GM23338 (cell line): ENCODE data around the gene HOXA3. TPM values are rescaled to one million over a fixed set of nuclear protein-coding genes. Genes with fewer than 3 reads are reported as not detected.

Experiments used
- ATAC-seq: fragments of 200-7000 bp; cut with Tn5 transposase; 3 replicates; pipeline ENCODE4 v1.9.1; 2020
- DNase-seq: peaks from one replicate; pipeline ENCODE4 v3.0.0-alpha.2; 2015; ENCODE audit warnings: low spot score
- H2AFZ ChIP-seq: fragments of 200-600 bp; sonication (generic); 2 replicates; pipeline ENCODE4 v1.8.0; 2016; ENCODE audit warnings: antibody characterized with exemption, mild to moderate bottlenecking, moderate library complexity
- H3F3A ChIP-seq: fragments of 200-600 bp; sonication (generic); replicated peaks from 2 replicates; pipeline ENCODE4 v1.8.0; 2017; ENCODE audit warnings: antibody characterized with exemption, mixed run types, low read depth
- H3K27ac ChIP-seq: fragments of 200-600 bp; sonication (generic); 2 replicates; pipeline ENCODE4 v1.6.1; 2016; ENCODE audit warnings: low read depth
- H3K27me3 ChIP-seq: fragments of 200-600 bp; sonication (generic); 2 replicates; pipeline ENCODE4 v1.8.0; 2016; ENCODE audit warnings: mild to moderate bottlenecking, mixed run types, moderate library complexity; ENCODE audit not compliant: insufficient read depth
- H3K36me3 ChIP-seq: fragments of 200-600 bp; sonication (generic); 2 replicates; pipeline ENCODE4 v1.8.0; 2016; ENCODE audit warnings: mild to moderate bottlenecking; ENCODE audit not compliant: insufficient read depth
- H3K4me1 ChIP-seq: fragments of 200-600 bp; sonication (generic); 2 replicates; pipeline ENCODE4 v1.8.0; 2016; ENCODE audit warnings: mild to moderate bottlenecking, moderate library complexity; ENCODE audit not compliant: insufficient read depth
- H3K4me2 ChIP-seq: fragments of 200-600 bp; sonication (generic); 2 replicates; pipeline ENCODE4 v1.7.1; 2017; ENCODE audit warnings: mixed run types
- H3K4me3 ChIP-seq: fragments of 200-600 bp; sonication (generic); 2 replicates; pipeline ENCODE4 v1.6.1; 2016; ENCODE audit warnings: mixed run types
- H3K79me2 ChIP-seq: fragments of 200-600 bp; sonication (generic); replicated peaks from 2 replicates; pipeline ENCODE4 v1.8.0; 2017; ENCODE audit warnings: mild to moderate bottlenecking; ENCODE audit not compliant: insufficient read depth
- H3K9me2 ChIP-seq: fragments of 200-600 bp; sonication (generic); 2 replicates; pipeline ENCODE4 v1.8.0; 2017; ENCODE audit not compliant: insufficient read depth
- H4K20me1 ChIP-seq: fragments of 200-600 bp; sonication (generic); replicated peaks from 2 replicates; pipeline ENCODE4 v1.8.0; 2017; ENCODE audit warnings: mild to moderate bottlenecking; ENCODE audit not compliant: insufficient read depth
- H3K27ac Mint-ChIP-seq: 2 replicates; pipeline ENCODE4 v1.8.0; 2020; ENCODE audit warnings: inconsistent platforms, mild to moderate bottlenecking, moderate library complexity, mixed read lengths
- H3K27me3 Mint-ChIP-seq: 3 replicates; pipeline ENCODE4 v1.8.0; 2022; ENCODE audit warnings: low read depth, mild to moderate bottlenecking, moderate library complexity, mixed read lengths, inconsistent platforms; ENCODE audit not compliant: insufficient read depth, poor library complexity
- H3K36me3 Mint-ChIP-seq: 3 replicates; pipeline ENCODE4 v1.8.0; 2021; ENCODE audit warnings: low read depth, mild to moderate bottlenecking, inconsistent platforms, moderate library complexity, mixed read lengths
- H3K4me1 Mint-ChIP-seq: 3 replicates; pipeline ENCODE4 v1.8.0; 2020; ENCODE audit warnings: mild to moderate bottlenecking, inconsistent platforms, mixed read lengths
- H3K4me3 Mint-ChIP-seq: 3 replicates; pipeline ENCODE4 v1.8.0; 2021; ENCODE audit warnings: moderate library complexity, mild to moderate bottlenecking, inconsistent platforms, mixed read lengths
- H3K9me3 Mint-ChIP-seq: 3 replicates; pipeline ENCODE4 v1.8.0; 2020; ENCODE audit warnings: moderate library complexity, mild to moderate bottlenecking, inconsistent platforms, mixed read lengths
- CREB1 ChIP-seq: fragments of 250-450 bp; sonication (Bioruptor Pico); IDR thresholded peaks from 2 replicates; pipeline ENCODE4 v1.5.0; 2020; ENCODE audit warnings: low read depth, mild to moderate bottlenecking, moderate library complexity
- EZH2 ChIP-seq: fragments of 200-600 bp; sonication (generic); IDR thresholded peaks from one replicate; pipeline ENCODE4 v1.8.0; 2017; ENCODE audit warnings: antibody characterized with exemption, mild to moderate bottlenecking, low read depth; ENCODE audit not compliant: unreplicated experiment
- EZH2phosphoT487 ChIP-seq: fragments of 200-600 bp; sonication (generic); IDR thresholded peaks from one replicate; pipeline ENCODE4 v1.8.1; 2018; ENCODE audit warnings: antibody characterized with exemption; ENCODE audit not compliant: unreplicated experiment
- JUNB ChIP-seq: IDR thresholded peaks from one replicate; pipeline ENCODE4 v1.6.1; 2016; ENCODE audit warnings: antibody characterized with exemption; ENCODE audit not compliant: unreplicated experiment
- NANOG ChIP-seq: IDR thresholded peaks from 2 replicates; pipeline ENCODE4 v1.6.1; 2016; ENCODE audit warnings: antibody characterized with exemption, borderline replicate concordance
- POLR2AphosphoS5 ChIP-seq: IDR thresholded peaks from 2 replicates; pipeline ENCODE4 v1.6.1; 2016; ENCODE audit warnings: antibody characterized with exemption, low read depth
- REST ChIP-seq: IDR thresholded peaks from one replicate; pipeline ENCODE4 v1.6.1; 2018; ENCODE audit warnings: antibody characterized with exemption; ENCODE audit not compliant: unreplicated experiment
- STAT1 ChIP-seq: IDR thresholded peaks from one replicate; pipeline ENCODE4 v1.6.1; 2016; ENCODE audit warnings: antibody characterized with exemption; ENCODE audit not compliant: unreplicated experiment
- ZNF114 ChIP-seq: fragments of 250-450 bp; sonication (Bioruptor Pico); IDR thresholded peaks from 2 replicates; pipeline ENCODE4 v1.5.0; 2020; ENCODE audit warnings: mild to moderate bottlenecking, moderate library complexity
- ZNF331 ChIP-seq: fragments of 250-450 bp; sonication (Bioruptor Pico); IDR thresholded peaks from 2 replicates; pipeline ENCODE4 v1.5.0; 2020; ENCODE audit warnings: low read depth, mild to moderate bottlenecking, moderate library complexity
- ZNF462 ChIP-seq: fragments of 250-450 bp; sonication (Bioruptor Pico); IDR thresholded peaks from 2 replicates; pipeline ENCODE4 v1.5.0; 2020; ENCODE audit warnings: mild to moderate bottlenecking, moderate library complexity
- polyA plus RNA-seq: library from polyadenylated mRNA; unstranded; fragments of >200 nt; fragmentation: Nextera tagmentation; extraction: Ambion mirVana; gene quantifications from 2 replicates; pipeline ENCODE4 v1.2.1, GENCODE V29; 2016
- total RNA-seq: library from RNA; depleted of rRNA; stranded (reverse); fragments of >200 nt; shearing (Covaris generic); gene quantifications from 2 replicates; pipeline ENCODE4 v1.2.3, GENCODE V29; 2014
- TF ChIP-seq, protein P1 (sequence below), 2 experiments: fragments of 200-600 bp in 1 of 2; sonication (generic) in 1 of 2; conservative IDR thresholded peaks; 2 replicates each; pipeline versions ENCODE4 v1.5.1 to v1.6.1; 2016 to 2017; ENCODE audit warnings: antibody characterized with exemption in 2 of 2, low read depth in 2 of 2, mild to moderate bottlenecking in 2 of 2, moderate library complexity in 1 of 2
- TF ChIP-seq, protein P2 (sequence below): IDR thresholded peaks from 2 replicates; pipeline ENCODE4 v1.6.1; 2016; ENCODE audit warnings: antibody characterized with exemption

Gene HOXA3
- total and polyA plus RNA-seq, 2 experiments from 2014 or later, result not detected

DNA sequence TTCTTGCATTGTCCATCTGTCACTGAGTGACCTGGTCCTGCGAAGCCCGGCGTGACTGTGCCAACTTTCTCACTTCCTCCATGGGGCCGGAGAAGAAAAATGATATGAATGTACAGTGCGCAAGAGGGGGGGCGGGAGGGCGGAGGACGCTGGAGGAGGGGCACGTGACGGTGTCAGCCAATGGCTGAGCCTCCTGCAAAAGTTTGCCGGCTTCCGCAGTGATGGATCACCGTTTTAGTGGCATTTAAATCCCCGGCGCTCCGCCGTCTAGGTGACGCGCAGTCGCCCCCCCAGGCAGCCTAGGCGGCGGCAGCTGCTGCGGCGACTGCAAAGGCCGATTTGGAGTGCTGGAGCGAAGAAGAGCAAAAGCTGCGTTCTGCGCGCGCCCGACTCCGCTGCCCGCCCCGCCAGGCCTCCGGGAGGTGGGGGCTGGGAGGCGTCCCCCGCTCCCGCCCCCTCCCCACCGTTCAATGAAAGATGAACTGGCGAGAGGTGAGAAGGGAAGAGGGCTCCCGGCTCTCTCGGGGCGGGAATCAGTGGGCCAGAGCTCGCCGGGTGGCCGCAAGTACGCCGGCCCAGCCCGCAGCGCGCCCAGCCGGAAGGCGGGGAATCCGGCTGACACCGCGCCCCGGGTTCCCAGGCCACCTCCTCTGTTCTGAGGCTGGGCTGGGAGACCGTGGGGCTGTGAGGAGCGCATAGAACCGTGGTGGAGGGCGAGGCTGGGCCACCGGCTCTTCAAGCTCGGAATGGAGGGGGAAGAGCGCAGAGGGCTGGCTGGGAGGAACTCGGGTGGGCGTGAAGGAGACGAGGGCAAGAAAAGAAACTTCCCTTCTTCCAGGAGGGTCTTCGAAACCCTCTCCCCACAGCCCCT is 56.3 kb downstream of the HOXA3 start, which contains the start of gene HOXA1:
Gene HOXA1, minus strand, starts transcription at position 104 of the 871 bp plus-strand sequence. Its CDS starts 88 bp downstream, at position 16.
- H3K4me1 Mint-ChIP-seq, result peaks cover 63% of the 10 kb centered on the region
- peaks cover 53% of the 10 kb centered on the region for H4K20me1 ChIP-seq
- no peaks in the 10 kb centered on the region for H3K79me2 ChIP-seq
- no peak within 1 kb of the TSS for H3K27ac ChIP-seq
- TF ChIP-seq POLR2AphosphoS5 (no peak), EZH2phosphoT487 (peak; percentile 88), CREB1 (CRISPR knock-in tag) (peak; percentile 32; the same call in 1 of the 2 replicates), ZNF114 (no peak), ZNF331 (CRISPR knock-in tag) (no peak), ZNF462 (CRISPR knock-in tag) (no peak), NANOG (no peak), EZH2 (peak; percentile 72), STAT1 (no peak), JUNB (no peak), REST (no peak)
- TF ChIP-seq, protein P1, sequence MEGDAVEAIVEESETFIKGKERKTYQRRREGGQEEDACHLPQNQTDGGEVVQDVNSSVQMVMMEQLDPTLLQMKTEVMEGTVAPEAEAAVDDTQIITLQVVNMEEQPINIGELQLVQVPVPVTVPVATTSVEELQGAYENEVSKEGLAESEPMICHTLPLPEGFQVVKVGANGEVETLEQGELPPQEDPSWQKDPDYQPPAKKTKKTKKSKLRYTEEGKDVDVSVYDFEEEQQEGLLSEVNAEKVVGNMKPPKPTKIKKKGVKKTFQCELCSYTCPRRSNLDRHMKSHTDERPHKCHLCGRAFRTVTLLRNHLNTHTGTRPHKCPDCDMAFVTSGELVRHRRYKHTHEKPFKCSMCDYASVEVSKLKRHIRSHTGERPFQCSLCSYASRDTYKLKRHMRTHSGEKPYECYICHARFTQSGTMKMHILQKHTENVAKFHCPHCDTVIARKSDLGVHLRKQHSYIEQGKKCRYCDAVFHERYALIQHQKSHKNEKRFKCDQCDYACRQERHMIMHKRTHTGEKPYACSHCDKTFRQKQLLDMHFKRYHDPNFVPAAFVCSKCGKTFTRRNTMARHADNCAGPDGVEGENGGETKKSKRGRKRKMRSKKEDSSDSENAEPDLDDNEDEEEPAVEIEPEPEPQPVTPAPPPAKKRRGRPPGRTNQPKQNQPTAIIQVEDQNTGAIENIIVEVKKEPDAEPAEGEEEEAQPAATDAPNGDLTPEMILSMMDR (conservative IDR thresholded peaks at IDR 0.05; ENCODE audit: low read depth in 2 of 2), result 0 out of 4 replicates have a peak, but pooled peaks of 1 of the 2 experiments have one; percentile 5
- TF ChIP-seq, protein P2, sequence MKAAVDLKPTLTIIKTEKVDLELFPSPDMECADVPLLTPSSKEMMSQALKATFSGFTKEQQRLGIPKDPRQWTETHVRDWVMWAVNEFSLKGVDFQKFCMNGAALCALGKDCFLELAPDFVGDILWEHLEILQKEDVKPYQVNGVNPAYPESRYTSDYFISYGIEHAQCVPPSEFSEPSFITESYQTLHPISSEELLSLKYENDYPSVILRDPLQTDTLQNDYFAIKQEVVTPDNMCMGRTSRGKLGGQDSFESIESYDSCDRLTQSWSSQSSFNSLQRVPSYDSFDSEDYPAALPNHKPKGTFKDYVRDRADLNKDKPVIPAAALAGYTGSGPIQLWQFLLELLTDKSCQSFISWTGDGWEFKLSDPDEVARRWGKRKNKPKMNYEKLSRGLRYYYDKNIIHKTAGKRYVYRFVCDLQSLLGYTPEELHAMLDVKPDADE, result no peak
- H3F3A ChIP-seq, result peaks cover 46% of the 10 kb centered on the region
- peak; percentile 45 for ATAC-seq
- peak; percentile 88 for DNase-seq
- no peak within 1 kb of the TSS for H3K27ac Mint-ChIP-seq
- H3K9me2 ChIP-seq, result no peaks in the 10 kb centered on the region
- H3K4me1 ChIP-seq, result peaks cover 66% of the 10 kb centered on the region
- peak within 1 kb of the TSS; percentile 60; the same call in 1 of the 2 replicates for H2AFZ ChIP-seq
- H3K27me3 Mint-ChIP-seq, result peaks cover 100% of the 10 kb centered on the region
- no peaks in the 10 kb centered on the region for H3K36me3 Mint-ChIP-seq
- peak within 1 kb of the TSS; percentile 69 for H3K4me3 Mint-ChIP-seq
- peak within 1 kb of the TSS; percentile 60 for H3K4me3 ChIP-seq
- H3K9me3 Mint-ChIP-seq, result peaks cover 8% of the 10 kb centered on the region; the same call in 2 of the 3 replicates
- H3K36me3 ChIP-seq, result no peaks in the 10 kb centered on the region
- peak within 1 kb of the TSS; percentile 84 for H3K4me2 ChIP-seq
- H3K27me3 ChIP-seq, result peaks cover 100% of the 10 kb centered on the region
